HG03025 (cell line): ENCODE results near the gene CDC16.
"Not testable (repeated sequence)": the region's sequence is repeated elsewhere in the genome, so short reads cannot be mapped to it uniquely, and the experiment has no call there.

Source experiments
- ATAC-seq: cut with Tn5 transposase; IDR thresholded peaks from one replicate; pipeline ENCODE4 v1.9.1; 2021; ENCODE audit warnings: mild to moderate bottlenecking, moderate library complexity; ENCODE audit not compliant: unreplicated experiment, low FRiP score

The CDC16 gene, protein sequence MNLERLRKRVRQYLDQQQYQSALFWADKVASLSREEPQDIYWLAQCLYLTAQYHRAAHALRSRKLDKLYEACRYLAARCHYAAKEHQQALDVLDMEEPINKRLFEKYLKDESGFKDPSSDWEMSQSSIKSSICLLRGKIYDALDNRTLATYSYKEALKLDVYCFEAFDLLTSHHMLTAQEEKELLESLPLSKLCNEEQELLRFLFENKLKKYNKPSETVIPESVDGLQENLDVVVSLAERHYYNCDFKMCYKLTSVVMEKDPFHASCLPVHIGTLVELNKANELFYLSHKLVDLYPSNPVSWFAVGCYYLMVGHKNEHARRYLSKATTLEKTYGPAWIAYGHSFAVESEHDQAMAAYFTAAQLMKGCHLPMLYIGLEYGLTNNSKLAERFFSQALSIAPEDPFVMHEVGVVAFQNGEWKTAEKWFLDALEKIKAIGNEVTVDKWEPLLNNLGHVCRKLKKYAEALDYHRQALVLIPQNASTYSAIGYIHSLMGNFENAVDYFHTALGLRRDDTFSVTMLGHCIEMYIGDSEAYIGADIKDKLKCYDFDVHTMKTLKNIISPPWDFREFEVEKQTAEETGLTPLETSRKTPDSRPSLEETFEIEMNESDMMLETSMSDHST

DNA sequence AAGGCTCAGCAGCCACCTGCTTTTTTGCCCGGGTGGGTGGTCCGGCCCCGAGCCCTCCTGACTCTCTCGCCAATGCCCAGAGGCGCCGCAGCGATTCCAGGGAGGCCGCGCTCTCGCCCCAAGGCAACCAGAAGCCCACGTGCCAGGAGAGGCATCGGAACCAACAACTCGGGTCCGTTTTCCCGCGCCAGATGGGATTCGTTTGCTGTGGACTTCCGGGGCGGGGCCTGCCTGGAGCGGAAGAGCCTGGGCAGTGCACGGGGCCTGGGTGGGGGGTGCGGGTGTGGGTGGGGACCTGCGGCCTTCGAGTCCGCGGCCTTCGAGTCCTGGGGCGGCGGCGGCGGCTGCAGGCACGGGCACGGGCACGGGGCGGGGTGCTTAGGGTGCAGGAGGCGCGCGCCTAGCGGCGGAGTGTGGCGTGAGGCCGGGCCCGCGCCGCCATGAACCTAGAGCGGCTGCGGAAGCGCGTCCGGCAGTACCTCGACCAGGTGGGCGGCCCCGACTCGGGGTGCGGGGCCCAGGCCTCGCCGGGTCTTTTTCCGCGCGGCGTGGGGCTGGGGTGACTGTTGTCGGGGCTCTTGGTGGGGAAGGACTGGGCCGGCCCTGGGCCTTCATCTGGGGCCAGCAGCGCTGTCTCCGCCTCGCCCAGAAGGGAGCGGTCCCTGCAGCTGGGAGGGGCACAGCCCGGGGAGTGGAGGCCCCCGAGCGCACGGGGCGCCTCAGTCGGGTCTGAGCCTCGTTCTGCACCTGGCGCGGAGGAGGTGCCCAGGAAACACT is at the start of gene CDC16:
TSS of gene CDC16 (plus strand) at position 253 of the 777 bp plus-strand sequence. CDS start at position 441, 188 bp downstream.
- peak; percentile 90 for ATAC-seq

DNA sequence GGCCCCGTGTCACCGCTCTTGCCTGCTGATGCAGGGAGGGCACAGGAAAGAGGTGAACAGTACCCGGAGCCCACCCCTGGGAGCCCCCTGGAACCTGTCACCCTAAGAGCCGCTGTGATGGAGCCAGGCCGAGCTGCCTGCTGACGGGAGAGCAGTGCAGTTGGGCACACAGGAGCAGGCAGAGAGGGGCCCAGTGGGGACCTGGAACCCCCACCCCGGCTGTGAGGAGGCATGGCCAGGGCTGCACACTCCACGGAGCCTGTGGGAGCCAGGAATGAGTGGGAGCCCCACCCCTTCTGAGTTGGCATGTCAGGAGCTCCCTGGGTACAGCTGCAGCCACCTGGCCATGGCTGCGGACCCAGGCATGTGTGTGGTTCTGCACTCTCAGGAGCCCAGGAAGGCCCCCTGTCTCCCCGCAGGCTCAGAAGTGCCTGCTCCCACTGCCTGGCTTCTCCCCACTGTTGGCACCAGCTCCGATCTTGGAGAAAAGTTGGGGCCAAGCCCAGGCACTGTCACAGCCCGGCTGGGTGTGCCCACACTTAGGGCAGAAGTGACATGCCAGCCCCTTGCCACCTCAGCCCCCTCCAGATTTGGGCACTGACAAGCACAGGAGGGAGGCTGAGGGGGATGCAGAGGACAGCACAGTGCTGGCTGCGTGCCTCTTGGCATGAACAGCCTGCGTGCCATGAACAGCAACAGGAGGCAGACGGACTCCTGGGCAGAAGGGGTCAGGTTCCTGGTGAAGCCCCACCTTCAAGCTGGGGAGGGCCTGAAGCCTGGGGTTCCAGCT is 49.3 kb upstream of the CDC16 start:
- ATAC-seq = no peak

DNA sequence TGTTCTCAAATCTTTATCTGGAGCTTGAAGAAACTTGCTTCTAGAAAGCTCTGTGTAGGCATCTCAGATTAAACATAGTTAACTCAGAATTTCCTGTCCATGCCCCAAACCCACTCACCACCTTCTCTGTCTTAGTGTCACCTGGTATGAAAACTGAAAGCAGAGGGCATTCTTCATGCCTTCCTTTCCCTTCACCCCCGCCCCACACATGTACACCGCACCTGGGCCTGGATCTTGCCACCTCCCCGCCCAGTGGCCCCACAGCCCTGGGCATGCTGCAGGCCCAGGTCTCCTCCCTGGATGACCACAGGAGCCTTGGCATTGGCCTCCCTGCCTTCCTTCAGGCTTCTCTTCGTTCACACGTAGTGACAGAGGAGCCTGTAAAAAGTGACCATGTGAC is 39.8 kb upstream of the CDC16 start:
- ATAC-seq = no peak

DNA sequence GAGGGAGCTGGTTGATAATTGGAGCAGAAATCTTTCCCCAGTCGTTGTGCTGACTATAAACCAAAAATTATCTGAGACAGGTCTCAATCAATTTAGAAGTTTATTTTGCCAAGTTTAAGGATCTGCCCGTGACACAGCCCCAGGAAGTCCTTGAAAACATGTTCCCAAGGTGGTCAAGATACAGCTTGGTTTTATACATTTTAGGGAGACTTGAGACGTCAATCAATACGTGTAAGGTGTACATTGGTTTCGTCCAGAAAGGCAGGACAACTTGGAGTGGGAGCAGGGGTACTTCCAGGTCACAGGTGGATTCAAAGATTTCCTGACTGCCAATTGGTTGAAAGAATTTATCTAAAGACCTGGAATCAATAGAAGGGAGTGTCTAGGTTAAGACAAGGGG is 38.1 kb upstream of the CDC16 start:
- no peak for ATAC-seq

DNA sequence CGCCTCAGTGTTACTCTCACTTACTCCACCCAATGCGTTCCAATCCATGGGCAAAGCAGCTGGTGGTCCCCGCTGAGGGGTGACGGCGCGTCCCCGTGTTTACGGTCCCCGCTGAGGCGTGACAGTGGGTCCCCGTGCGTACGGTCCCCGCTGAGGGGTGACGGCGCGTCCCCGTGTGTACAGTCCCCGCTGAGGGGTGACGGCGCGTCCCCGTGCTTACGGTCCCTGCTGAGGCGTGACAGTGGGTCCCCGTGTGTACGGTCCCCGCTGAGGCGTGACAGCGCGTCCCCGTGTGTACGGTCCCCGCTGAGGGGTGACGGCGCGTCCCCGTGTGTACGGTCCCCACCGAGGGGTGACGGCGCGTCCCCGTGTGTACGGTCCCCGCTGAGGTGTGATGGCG is 36.1 kb upstream of the CDC16 start:
- no peak for ATAC-seq

DNA sequence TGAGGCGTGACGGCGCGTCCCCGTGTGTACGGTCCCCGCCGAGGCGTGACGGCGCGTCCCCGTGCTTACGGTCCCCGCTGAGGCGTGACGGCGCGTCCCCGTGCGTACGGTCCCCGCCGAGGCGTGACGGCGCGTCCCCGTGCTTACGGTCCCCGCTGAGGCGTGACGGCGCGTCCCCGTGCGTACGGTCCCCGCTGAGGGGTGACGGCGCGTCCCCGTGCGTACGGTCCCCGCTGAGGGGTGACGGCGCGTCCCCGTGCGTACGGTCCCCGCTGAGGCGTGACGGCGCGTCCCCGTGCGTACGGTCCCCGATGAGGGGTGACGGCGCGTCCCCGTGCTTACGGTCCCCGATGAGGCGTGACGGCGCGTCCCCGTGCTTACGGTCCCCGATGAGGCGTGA is 35.2 kb upstream of the CDC16 start:
- not testable (repeated sequence) for ATAC-seq

DNA sequence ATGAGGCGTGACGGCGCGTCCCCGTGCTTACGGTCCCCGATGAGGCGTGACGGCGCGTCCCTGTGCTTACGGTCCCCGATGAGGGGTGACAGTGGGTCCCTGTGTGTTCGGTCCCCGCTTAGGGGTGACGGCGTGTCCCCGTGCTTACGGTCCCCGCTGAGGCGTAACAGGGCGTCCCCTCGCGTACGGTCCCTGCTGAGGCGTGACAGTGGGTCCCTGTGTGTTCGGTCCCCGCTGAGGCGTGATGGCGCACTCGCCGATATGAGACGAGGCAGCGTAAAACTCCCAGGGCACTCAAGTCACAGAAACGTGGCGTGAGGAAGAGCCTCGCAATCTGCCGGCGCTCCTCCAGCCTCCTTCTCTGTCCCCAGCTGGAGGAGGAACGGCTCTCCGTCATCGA is 34.7 kb upstream of the CDC16 start:
- no peak for ATAC-seq

DNA sequence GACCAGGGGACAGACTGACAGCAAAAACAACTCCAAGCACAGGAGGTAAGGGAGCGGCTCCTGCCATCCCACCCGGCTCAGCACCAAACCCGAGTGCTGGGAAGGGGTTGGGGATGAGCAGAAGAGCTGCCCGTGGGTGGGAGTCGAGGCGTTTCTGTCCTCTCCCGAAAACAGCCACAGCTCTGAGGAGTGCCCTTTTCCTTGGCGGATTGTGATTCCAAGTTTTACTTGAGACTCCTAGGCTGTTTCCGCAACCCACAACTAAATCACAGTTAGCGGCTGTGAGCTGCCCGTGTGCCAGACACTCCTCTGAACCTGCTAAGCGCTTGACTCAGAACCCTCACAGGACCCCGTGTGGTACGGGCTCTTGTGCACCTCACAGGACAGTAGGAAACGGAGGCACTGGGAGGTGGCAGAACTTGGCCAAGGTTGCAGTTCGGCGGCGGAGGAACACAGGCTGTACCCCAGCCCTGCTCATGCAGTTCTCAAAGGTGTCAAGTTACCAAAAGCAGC is 34.2 kb upstream of the CDC16 start:
- no peak for ATAC-seq

DNA sequence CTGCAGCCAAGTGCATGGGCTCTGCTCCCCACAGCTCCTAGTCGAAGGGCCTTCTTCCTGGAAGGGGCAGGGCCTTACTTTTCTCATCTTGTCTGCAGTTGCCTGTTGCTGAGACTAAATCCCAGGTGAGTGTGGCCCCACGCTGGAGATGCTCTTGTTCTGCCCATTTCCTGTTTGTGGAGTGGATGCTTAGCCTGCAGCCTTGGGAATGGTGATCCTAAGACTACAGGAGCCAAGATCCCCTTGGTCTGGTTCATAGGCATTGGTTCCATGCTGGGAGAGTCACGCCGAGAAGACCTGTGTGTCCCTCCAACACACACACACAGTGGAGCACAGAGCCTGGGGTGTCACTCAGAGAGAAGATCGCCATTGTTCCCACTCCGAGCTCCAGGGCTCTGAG is 32.1 kb upstream of the CDC16 start:
- no peak for ATAC-seq

DNA sequence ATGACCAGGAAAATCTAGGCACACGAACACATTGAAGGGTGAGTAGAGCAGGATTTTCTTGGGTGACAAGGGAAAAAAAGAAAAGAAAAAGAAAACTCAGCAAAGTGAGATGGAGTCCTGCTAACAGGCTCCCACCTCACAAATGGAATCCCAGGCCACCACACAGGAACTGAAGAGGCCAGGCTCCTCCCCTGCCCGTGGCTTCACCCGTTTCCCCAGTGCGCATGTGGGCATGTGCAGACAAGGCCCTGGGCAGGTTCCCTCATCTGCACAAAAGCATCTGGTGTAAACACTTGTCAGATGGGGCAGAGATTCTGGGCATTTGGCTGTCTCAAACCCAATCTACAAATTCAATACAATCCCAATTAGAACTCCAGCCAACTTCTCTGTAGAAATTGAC is 31.2 kb upstream of the CDC16 start:
- no peak for ATAC-seq

DNA sequence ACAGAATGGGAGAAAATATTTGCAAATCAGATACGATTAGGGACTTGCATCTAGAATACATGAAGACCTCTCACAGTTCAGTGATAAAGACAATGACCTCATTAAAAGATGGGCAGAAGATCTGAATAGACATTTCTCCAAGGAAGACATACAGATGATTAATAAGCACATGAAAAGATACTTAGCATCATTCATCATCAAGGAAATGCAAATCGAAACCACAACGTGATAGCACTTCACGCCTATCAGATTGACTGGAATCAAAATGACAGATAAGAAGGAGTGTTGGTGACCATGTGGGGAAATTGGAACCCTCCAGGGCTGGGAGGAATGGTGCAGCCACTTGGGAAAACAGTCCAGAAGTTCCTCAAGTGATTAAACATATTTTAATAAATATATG is 29.8 kb upstream of the CDC16 start:
- no peak for ATAC-seq

DNA sequence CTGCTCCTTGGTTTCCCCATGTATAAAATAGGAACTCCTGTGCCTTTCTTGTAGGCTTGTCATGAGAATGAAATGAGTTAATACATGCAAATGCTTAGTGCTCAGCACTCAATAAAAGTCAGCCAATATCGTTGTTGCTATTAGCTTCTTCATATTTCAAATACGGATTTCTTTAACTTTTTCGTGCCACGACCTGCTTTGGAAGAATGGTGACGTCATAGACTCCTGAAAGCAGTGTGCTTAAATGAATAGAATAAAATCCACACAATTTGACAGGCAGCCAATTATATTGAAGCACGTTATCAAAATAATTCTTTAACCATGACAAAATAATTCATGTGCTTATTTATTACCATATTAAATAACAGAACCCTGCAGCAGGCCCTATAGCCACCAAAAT is 26.6 kb upstream of the CDC16 start:
- ATAC-seq = no peak

DNA sequence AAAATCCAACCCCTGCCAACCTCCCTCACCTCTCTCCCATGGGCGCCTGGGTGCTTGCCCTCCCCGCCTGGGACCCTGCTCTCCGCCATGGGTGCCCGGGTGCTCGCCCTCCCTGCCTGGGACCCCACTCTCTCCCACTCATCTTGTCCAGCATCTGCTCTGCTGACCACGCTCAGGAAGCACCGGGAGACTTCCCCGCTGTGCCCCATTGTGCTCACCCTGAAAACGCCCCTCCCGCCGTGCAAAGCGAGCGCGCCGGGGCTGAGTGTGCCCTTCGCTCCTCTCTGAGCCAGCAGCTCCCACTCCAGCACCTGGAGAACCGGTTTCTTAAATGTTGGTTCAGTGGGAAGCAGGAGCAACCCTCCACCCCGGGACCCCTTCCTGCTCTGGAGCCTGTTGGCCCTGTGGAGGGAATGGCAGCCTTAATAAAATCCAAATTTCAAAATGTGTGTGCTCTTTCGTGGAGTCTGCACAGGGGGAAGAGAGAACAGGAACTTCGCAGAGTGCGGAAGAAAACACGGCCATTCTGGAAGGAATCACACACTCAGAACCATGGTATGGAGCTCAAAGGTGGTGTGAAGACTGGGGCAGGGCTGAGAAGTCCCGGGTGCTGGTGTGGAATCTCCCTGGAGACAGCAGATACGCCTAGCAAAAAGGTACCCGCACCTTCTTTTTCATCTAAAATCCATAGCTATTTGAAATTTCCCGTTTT is 23.1 kb upstream of the CDC16 start:
- ATAC-seq = no peak

DNA sequence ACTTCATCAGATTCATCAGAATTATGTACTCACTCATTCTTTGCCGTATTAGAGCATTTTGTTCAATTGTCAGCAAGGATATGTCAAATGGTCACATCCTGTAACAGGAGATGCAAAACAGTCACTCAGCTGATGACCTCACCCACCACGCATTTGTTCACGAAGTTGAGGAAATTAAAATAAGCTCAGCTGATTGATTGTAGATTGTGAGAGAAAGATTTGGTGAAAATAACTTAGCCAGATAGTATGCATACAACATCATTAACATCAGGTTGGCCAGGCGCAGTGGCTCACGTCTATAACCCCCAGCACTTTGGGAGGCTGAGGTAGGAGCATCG is 22.6 kb upstream of the CDC16 start:
- no peak for ATAC-seq

DNA sequence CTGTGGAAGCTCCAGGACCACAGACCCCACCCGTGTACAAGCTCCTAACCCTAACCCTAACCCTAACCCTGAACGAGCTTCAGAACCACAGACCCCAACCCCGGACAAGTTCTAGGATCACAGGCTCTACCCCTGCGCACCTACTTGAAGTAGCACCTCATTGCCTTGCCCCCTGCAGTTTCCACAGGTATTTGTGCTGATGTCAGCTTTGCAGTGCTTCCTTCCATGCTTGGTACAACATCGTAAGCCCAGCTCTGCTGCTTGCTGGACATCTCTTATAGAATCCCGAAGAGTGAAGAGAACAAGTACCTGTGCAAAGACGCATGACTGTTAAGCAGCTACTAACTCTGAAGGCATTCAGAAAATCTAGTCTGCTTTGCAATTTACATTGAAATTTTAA is 20.7 kb upstream of the CDC16 start:
- ATAC-seq = no peak

DNA sequence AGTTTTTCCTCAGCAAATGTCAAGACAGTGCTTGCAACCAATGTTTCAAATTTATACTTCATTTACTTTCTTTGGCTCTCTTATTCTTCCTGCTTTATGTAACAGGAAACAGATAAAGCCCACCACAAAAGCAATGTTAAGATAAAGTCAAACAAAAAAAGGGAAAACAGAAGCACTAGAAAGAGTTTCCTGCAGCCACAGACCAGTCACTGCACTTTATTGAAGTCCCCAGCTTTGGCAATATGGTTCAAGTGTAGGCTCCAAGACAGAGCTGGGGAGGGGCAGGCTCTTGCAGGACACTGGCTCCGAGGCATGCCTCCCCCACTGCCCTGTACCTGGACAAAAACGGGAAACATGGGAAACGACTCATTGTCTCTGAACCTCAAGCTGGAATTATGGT is 15.3 kb upstream of the CDC16 start:
- no peak for ATAC-seq

DNA sequence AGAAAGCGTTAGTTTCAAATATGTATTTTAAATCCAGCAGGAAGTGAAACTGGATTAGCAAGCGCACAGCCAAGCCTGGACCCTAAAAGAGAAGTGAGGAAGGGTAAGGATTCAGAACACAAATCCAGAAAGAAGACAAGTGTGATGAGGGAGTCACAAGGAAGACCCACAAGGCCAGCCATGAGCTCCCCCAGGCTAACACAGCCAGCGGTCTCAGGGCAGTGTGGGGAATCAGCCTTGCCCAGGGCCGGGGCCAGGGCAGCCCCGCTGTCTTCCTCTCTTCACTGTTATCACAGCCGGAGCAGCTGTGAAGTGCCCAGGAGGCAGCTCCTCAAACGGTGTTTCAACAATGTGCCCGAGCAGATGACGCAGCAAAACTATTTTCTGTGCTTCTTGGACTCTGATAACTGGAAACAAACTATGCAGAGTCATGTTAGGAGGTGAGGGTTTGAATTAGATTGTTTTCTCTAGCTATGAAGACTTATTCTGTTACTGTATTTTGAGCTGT is 12.2 kb upstream of the CDC16 start:
- no peak for ATAC-seq

DNA sequence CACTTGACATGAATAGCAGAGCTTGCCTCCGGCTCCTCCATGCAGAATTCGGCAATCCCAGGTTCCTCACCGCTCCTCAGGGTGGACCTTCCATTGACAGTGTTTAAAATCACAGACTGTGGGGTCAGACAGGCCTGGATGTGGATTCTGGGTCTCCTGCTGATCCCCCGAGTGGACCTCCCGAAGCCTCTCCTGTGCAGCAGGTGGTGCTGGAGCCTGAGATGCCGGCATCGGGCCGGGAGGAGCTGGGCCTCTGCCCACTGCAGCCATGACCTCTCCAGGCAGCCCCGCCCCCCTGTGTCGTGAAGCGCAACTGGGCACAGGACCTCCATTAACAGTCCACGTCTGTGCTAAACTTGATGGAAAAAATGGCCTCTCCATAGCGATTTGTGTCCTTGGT is 10.5 kb upstream of the CDC16 start:
- no peak for ATAC-seq

DNA sequence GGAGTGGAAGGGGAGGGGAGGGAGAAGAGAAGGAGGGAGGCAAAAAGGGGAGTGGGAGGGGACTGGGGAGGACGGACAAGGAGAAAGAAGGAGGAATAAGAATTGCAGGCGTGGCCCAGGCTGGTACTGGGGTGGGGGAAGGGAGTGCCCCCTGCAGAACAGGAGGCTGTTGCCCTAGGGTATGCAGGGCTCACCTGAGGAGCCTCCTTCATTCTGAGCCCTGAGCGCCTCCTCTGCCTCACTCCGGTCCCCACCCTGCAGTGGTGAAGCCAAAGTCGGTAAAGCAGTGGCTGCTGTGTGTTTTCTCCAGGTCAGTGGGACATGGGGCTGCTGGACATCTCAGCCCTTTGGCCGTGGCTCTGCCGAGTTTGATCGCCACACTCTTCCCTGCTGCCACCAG is 9.1 kb upstream of the CDC16 start:
- ATAC-seq = no peak

DNA sequence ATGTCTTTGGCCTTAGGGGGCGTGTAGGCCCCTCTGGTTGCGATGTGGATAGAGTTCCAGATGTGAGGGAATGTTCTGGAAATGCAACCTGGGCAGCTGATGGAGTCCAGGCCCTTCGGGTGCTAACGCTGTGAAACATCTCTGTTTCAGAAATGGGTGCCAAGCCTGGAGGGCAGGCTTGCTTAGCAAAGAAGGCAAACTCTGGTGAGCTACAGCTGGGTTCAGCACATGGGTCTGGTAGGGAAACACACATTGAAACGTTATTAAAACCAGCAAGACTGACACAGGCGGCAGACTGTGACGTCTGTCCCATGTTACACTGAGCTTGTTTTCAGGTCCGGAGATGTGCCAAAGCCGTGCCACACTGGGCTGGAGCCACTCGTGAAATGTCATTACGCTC is 8.6 kb upstream of the CDC16 start:
- no peak for ATAC-seq
